ENCODE results near the gene NKX1-1.
"Not testable (repeated sequence)": the region's sequence is repeated elsewhere in the genome, so short reads cannot be mapped to it uniquely, and the experiment has no call there.

Gene NKX1-1

GRCh38 chr4:1383728-1384591 lies 22.3 kb downstream of the NKX1-1 start:
- DNase-seq, result no peak

GRCh38 chr4:1382776-1383727 lies 23.2 kb downstream of the NKX1-1 start:
- DNase-seq, result no peak

GRCh38 chr4:1381944-1382541 lies 24.2 kb downstream of the NKX1-1 start:
- DNase-seq, result no peak

DNA sequence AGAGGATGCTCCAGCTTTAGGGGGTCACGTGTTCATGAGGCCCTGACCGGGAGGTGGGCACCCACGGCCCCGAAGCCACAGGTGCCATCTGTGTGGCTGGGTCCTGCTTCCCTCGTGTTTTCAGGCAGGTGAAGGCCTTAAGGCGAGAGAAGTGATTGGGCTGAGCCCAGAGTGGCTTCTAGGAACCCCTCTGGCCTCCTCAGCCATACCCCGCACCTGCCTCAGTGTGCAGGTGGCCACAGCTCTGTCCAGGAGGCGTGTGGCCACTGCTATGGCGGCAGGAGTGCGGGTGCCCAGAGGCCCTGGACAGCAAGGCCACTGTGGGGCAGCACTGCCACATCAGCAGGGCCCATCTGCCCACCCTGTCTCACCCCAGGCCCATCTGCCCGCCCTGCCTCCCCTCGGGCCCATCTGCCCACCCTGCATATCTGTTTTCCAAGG lies 25.0 kb downstream of the NKX1-1 start:
- DNase-seq, result no peak

GRCh38 chr4:1380368-1381151 lies 25.7 kb downstream of the NKX1-1 start:
- DNase-seq, result no peak

DNA sequence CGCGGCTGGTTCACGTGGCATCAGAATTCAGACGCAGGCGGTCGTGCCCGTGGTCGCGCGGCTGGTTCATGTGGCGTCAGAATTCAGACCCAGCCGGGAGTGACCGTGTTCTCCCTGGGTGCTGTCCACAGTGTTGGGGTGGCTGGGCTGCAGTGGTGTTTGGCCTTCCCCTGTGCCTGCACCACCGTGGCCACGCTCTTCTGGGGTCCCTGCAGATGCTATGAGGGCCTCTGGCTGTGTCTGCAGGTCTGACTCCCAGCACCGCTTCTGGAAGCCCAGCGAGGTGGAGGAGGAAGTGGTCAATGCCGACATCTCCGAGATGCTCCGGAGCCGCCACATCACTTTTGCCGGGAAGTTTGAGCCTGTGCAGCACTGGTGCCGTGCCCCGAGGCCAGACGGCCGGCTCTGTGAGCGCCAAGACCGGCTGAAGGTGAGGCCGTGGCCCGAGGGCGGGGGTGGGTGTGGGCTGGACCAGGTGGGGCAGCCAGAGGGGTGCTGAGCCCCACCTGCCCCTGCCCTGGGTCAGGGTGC lies 26.4 kb downstream of the NKX1-1 start:
- no peak for DNase-seq

DNA sequence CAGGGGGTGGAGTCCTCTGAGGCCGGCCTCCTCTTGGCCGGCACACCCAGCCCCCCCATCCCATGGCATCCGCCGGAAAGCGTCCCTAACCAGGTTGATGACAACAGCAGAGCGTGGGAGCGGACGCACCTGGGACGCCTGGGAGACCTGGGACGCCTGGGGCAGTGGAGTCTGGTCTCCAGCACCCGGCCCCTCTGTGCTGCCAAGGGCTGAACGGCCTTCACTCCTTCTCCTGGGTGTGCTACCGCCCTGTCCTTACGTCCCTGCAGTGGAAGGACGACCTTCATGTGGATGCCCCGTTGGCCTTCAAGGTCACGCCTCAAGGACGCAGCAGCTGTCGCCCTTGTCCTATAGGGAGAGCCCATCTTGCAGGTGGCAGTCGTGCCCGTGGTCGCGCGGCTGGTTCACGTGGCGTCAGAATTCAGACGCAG lies 26.9 kb downstream of the NKX1-1 start:
- DNase-seq, result no peak

DNA sequence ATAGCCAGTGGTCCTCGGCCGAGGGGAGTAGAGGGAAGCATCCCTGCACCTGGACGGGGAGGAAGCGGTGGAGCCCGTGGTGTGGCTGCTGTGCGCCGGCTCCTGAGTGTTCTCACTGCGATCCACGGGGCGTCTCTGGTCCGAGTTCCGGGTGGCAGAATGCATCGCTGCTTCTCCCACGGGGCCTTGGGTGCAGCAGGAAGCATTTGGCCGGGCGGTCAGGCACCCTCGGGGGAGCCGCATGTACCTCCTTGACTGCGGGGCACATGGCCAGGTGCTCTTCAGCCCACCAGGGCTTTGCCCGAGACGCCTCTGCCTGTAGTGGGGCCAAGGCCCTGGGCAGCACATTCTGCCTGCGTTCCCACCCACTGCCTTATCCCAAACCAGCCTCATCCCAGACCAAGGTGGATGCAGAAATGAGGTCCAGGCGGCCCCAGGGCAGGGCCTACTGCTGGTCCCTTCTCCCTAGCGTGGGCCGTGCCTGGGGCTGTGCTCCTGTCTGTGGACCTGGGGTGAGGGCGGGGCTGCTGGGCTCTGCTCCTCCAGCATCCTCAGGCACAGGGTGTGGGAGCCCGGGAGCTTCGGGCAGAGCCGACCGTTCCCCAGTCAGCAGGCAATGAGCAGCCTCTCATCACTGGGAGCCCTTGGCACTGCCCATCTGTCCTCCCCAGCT lies 27.5 kb downstream of the NKX1-1 start:
- DNase-seq, result no peak

GRCh38 chr4:1377606-1378261 lies 28.5 kb downstream of the NKX1-1 start:
- DNase-seq, result no peak

DNA sequence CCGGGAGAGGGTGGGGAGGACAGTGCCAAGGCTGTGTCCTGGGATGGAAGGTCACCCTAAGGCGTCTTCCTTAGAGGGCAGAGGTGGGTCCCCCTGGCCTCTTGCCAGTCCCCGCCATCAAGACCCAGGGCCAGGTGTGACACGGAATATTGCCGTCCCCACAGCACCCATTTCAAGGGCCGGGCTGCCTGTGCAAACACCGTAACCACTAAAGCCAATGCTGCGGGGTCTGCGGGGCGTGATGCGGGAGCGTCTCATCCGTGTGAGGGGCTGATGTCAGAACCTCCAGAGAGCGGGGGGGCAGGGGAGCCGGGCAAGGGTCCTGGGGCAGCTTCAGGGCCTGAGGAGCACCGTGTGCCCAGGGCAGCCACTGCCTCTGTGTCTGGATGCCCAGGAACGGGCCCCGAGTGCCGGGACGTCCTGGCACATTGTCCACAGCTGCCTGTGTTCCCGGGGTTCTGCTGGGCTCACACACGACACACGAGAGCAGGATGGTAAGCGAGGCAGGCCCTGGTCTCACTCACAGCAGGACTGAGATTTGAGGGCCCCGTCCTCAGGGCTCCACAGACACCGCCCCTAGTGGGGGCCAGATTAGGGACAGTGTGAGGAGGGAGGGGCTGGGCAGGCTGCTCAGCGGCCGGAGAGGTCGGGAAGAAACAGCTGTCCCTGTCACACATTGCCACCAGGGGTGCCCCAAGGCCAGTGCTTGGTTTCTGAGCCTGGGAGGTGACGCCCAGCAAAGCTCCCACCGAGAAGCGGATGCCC lies 29.2 kb downstream of the NKX1-1 start:
- DNase-seq, result no peak

GRCh38 chr4:1376391-1376840 lies 29.8 kb downstream of the NKX1-1 start:
- no peak for DNase-seq

DNA sequence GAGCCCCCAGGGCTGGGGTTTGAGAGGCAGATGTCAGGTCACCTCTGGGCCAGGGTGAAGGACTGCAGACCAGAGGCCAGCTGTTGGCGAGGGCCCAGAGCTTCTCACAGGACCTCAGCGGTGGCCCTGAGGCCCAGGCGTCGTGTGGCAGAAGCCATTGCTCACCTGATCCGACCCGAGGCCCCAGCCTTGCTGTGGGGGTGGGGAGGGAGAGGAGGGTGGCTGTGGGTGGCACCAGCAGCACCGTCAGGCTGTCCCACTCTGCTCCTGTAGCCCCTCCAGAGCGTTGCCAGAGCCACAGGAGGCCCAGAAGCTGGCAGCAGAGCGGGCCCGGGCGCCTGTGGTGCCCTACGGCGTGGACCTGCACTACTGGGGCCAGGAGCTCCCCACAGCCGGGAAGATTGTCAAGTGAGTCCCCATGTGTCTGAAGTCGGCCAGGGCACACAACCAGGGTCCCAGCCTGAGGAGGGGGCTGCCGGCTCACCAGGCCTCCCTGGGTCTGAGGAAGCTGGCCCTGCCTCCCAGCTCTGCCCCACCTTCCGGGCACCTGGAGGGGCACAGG lies 30.4 kb downstream of the NKX1-1 start:
- DNase-seq, result no peak

GRCh38 chr4:1375051-1375721 lies 31.1 kb downstream of the NKX1-1 start:
- DNase-seq, result no peak

DNA sequence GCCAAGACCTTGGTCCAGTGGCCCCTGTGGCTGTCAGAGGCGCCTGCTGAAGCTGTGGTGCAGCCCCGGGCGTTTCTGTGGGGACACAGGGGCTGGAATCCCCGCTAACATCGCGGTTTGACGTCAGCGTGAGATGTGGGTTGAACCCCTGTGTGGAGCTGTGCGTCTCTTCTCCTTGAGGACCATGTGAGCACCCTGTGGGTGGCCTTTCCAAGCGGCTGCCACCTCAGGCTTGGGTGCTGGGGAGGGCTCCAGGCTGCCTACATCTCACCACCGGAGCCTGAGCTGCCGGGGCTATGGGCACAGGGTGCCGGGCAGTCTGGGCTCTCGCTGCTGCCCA lies 31.6 kb downstream of the NKX1-1 start:
- no peak for DNase-seq

DNA sequence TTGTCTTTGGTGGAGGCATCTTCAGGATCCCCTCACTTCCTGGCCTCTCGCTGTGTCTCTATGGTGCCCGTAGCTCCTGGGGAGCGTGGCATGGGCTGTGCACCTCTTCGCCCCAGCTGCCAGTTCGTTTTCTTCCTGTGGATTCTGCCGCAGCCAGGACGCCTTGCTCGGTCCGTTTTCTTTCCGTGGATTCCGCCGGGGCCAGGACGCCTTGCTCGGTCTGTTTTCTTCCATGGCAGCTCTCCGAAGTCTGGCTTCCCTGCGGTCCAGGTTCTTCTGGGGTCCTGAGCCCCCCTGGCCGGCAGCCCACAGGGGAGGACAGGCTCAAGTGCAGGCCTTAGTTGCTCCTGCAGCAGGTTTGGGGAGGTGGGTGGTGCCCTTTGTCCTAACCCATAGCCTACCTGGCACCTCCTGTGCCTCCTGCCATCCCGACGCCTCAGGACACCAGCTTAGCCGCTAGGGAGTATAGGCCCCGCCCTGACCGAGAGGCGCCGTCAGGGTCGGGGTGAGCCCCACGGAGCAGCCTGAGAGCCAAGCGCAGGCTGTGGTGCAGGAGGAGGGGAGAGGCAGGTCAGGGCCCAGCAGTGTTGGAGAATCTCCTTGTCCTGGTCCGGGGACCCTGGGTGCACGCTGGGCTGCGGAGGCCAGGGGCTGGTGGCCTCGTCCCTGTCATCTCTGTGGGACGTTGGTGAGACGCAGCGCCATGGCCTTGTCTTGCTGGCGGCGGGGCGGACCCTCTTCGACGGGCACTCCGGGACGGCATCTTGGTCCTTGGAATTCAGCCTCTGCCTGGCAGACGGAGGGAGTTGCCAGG lies 32.1 kb downstream of the NKX1-1 start:
- DNase-seq, result no peak

- DNase-seq, result not testable (repeated sequence)
These were observed 33.7 kb downstream of the NKX1-1 start for GRCh38 chr4:1372576-1372975.

DNA sequence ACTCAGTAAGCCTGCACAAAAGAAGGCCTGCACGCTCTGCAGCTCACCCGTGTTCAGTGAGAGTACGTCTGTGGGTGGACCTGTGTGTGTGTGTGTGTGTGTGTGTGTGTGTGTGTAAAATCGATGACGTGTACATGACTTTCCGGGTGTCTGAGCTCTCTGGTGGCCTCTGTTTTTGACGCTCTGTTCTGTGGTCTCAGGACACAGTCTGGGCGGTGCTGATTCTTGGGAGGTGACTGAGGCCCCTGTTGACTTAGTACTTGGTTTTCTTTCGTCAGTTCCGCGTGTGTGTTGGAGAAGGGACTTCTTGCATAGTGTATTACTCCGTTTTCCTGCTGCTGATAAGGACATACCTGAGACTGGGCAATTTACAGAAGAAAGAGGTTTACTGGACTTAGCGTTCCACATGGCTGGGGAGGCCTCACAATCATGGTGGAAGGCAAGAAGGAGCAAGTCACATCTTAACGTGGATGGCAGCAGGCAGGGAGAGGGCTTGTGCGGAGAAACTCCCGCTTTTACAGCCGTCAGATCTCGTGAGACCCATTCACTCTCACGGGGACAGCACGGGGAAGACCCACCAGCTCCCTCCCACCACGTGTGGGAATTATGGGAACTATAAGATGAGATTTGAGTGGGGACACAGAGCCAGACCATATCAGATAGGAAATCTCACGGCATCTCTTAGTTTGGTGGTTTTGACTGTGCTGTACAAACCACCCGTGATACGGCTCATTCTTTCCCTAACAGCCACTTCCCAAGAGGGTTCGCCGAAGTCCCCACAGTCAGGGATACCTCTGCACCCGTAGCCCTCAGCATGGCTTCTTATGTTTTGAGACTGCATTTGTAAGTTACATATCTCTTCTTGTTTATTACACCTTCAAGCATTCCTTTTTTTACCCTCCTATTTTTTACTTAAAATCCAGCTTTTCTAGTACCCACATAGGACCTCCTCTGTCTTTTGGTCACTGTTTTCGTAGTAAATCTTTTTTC lies 34.8 kb downstream of the NKX1-1 start:
- DNase-seq, result no peak

All from fibroblast of upper back skin (primary cell).